Measurements from ENCODE around the gene PCNX2. TPM values are rescaled to one million over a fixed set of nuclear protein-coding genes. Genes with fewer than 3 reads are reported as not detected.

PCNX2 gene
- polyA plus RNA-seq, 3 donors: 0.29 to 7.9 (median 0.62) TPM

DNA sequence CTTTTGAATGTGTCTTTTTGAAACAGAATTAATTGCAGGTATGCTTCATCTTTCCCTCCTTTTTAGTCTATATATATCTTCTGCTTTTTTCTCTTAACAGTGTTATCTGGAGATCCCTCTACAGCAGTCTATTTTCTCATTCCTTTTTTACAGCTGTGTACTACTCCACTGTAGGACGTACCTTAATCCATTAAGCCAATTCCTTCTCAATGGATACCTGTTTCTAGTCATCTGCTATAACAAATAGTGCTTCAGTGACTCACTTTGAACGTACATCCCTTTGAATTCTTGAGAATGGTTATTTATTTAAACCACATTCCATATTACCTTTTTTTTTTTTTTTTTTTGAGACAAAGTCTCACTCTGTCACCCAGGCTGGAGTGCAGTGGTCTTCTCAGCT lies 15.6 kb downstream of the PCNX2 start:
- no peak overlapping the region for H3K9ac ChIP-seq (ENCODE audit: insufficient read depth, low read length, poor library complexity, severe bottlenecking)
- no peaks in the 10 kb centered on the region for H3K9me3 Mint-ChIP-seq
- no peaks in the 10 kb centered on the region for H3K79me2 ChIP-seq (ENCODE audit: insufficient read depth, low read length)
- WGBS (ENCODE audit: insufficient coverage): no CpG with 5 or more reads among the region's 2 CpGs
- H3K4me1 Mint-ChIP-seq: peaks cover 42% of the 10 kb centered on the region
- DNase-seq: no peak
- H3K9me3 ChIP-seq (replicated peaks in 1 of 2; ENCODE audit: control insufficient read depth in 1 of 2, insufficient read depth in 1 of 2, low read length in 2 of 2): no peaks in the 10 kb centered on the region
- H4K20me1 ChIP-seq (ENCODE audit: insufficient read depth, low read length): no peaks in the 10 kb centered on the region
- no peak overlapping the region for H3K4me3 ChIP-seq (replicated peaks in 1 of 3; ENCODE audit: low read depth in 2 of 3, low read length in 3 of 3)
- H3K4me1 ChIP-seq (ENCODE audit: control insufficient read depth in 1 of 2, insufficient read depth in 2 of 2, low read length in 2 of 2): peaks cover 37 to 43% of the 10 kb centered on the region in 2 donors
- no peaks in the 10 kb centered on the region for H3K27me3 ChIP-seq (ENCODE audit: control insufficient read depth in 2 of 2, insufficient read depth in 2 of 2, low read length in 2 of 2)
- H2AFZ ChIP-seq (ENCODE audit: insufficient read depth, low read depth, low read length, poor library complexity, severe bottlenecking): no peak overlapping the region
- H3K27ac ChIP-seq (ENCODE audit: low read depth in 1 of 2, low read length in 2 of 2): no peak overlapping the region
- intact Hi-C loops (cut with micrococcal nuclease): no loop called here
- TF ChIP-seq, protein P1, sequence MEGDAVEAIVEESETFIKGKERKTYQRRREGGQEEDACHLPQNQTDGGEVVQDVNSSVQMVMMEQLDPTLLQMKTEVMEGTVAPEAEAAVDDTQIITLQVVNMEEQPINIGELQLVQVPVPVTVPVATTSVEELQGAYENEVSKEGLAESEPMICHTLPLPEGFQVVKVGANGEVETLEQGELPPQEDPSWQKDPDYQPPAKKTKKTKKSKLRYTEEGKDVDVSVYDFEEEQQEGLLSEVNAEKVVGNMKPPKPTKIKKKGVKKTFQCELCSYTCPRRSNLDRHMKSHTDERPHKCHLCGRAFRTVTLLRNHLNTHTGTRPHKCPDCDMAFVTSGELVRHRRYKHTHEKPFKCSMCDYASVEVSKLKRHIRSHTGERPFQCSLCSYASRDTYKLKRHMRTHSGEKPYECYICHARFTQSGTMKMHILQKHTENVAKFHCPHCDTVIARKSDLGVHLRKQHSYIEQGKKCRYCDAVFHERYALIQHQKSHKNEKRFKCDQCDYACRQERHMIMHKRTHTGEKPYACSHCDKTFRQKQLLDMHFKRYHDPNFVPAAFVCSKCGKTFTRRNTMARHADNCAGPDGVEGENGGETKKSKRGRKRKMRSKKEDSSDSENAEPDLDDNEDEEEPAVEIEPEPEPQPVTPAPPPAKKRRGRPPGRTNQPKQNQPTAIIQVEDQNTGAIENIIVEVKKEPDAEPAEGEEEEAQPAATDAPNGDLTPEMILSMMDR (IDR thresholded peaks at IDR 0.05): no peak
- H3K36me3 ChIP-seq (replicated peaks in 1 of 2; ENCODE audit: control insufficient read depth in 1 of 2, insufficient read depth in 2 of 2, low read length in 2 of 2): no peaks in the 10 kb centered on the region
- H3K27me3 Mint-ChIP-seq (ENCODE audit: low read depth in 3 of 3): peaks cover 0 to 3% (median 3%) of the 10 kb centered on the region in 3 donors
- no peak overlapping the region for H3K27ac Mint-ChIP-seq
- H3K36me3 Mint-ChIP-seq: no peaks in the 10 kb centered on the region
- H3K4me2 ChIP-seq (replicated peaks; ENCODE audit: extremely low read depth, low read length, poor library complexity, severe bottlenecking): no peak overlapping the region
- no peak overlapping the region for H3K4me3 Mint-ChIP-seq

- H3K9me3 Mint-ChIP-seq: no peaks in the 10 kb centered on the region
Measured at GRCh38 chr1:233278631-233279030, 16.9 kb downstream of the PCNX2 start.

More at GRCh38 chr1:233278631-233279030, 16.9 kb downstream of the PCNX2 start:
- Histone ChIP-seq H3K9ac (ENCODE audit: insufficient read depth, low read length, poor library complexity, severe bottlenecking) (no peak overlapping the region), H2AFZ (ENCODE audit: insufficient read depth, low read depth, low read length, poor library complexity, severe bottlenecking) (no peak overlapping the region), H3K27ac (ENCODE audit: low read depth in 1 of 2, low read length in 2 of 2) (peak overlapping the region in 1 of 2 donors; percentile 1), H3K36me3 (replicated peaks in 1 of 2; ENCODE audit: control insufficient read depth in 1 of 2, insufficient read depth in 2 of 2, low read length in 2 of 2) (no peaks in the 10 kb centered on the region), H3K4me3 (replicated peaks in 1 of 3; ENCODE audit: low read depth in 2 of 3, low read length in 3 of 3) (no peak overlapping the region), H3K27me3 (ENCODE audit: control insufficient read depth in 2 of 2, insufficient read depth in 2 of 2, low read length in 2 of 2) (no peaks in the 10 kb centered on the region), H3K9me3 (replicated peaks in 1 of 2; ENCODE audit: control insufficient read depth in 1 of 2, insufficient read depth in 1 of 2, low read length in 2 of 2) (no peaks in the 10 kb centered on the region), H3K79me2 (ENCODE audit: insufficient read depth, low read length) (no peaks in the 10 kb centered on the region), H4K20me1 (ENCODE audit: insufficient read depth, low read length) (no peaks in the 10 kb centered on the region), H3K4me1 (ENCODE audit: control insufficient read depth in 1 of 2, insufficient read depth in 2 of 2, low read length in 2 of 2) (peaks cover 37 to 43% of the 10 kb centered on the region in 2 donors), H3K4me2 (replicated peaks; ENCODE audit: extremely low read depth, low read length, poor library complexity, severe bottlenecking) (no peak overlapping the region)
- DNase-seq: peak; percentile 12 to 45 (median 20)
- Mint-ChIP-seq H3K4me1 (peaks cover 42% of the 10 kb centered on the region), H3K27me3 (ENCODE audit: low read depth in 3 of 3) (peaks cover 0 to 3% (median 3%) of the 10 kb centered on the region in 3 donors), H3K36me3 (no peaks in the 10 kb centered on the region), H3K4me3 (no peak overlapping the region), H3K27ac (peak overlapping the region in 2 of 7 donors; percentile 0 to 46)
- TF ChIP-seq, protein P1 (IDR thresholded peaks at IDR 0.05): no peak
- intact Hi-C loops (cut with micrococcal nuclease): no loop called here
- WGBS (ENCODE audit: insufficient coverage): 100% methylated on average over 1 of the region's 1 CpG

All from CD14-positive monocyte (primary cell).